Measurements from ENCODE around the gene ZEB2.

ZEB2 gene

DNA sequence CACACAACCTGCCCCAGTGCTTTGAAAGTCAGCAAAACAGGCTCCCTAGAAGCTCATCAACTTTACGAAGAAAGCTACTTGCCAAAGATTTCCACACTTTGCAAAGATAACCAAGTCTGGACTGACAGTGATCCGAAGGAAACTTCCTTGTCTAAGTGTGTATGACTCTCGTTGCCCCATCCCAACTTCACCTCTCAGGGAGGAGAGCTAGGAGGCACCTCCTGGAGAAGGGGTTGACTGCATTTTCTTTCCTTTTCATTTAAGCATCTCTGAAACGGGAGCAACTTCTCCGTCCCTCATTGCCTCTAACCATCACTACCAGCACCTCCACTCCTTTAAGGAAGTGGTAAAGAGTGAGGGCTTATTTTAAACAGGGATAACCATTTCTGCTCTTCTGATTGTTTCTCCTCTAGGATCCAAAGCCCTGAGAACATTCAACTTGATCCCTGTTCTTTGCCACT is 7.0 kb downstream of the ZEB2 start:
- DNase-seq (ENCODE audit: low read depth) = no peak

DNA sequence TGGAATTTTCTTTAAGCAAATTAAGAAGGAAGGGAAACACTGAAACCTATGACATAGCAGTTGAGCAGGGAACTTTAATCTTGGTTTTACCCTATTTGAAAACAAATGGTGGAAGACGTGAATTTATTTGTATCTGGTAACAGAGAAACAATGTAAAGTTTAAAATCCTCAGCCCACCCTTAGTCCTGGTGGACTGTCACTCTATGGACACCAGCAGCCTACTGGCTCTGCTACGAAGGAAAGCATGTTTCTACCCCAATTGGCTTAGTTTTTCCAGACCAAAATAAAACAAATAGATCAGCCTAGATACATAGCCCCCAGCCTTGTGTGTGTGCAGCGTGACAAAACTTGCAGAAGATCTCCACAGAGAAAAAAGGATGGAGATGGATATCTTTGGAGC is 7.4 kb downstream of the ZEB2 start:
- DNase-seq (ENCODE audit: low read depth) = no peak

DNA sequence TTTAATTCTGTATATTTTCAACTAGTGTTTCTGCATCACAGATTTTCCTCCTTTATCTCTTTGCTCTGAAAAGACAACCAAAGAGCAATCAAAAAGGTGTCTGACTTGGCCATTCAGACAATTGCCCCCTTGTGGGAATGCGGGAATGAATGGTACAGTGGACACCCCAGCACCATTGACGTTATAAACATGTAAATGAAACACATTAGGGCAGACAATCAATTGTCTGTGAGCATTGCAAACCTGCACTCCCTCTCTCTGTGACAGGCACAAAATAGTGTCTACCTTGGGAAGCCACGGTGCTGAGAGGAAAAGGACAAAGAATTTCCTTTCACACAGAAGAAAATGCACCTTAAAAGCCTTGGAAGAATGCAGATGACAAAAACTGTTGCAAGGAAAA is 8.0 kb downstream of the ZEB2 start:
- no peak for DNase-seq (ENCODE audit: low read depth)

DNA sequence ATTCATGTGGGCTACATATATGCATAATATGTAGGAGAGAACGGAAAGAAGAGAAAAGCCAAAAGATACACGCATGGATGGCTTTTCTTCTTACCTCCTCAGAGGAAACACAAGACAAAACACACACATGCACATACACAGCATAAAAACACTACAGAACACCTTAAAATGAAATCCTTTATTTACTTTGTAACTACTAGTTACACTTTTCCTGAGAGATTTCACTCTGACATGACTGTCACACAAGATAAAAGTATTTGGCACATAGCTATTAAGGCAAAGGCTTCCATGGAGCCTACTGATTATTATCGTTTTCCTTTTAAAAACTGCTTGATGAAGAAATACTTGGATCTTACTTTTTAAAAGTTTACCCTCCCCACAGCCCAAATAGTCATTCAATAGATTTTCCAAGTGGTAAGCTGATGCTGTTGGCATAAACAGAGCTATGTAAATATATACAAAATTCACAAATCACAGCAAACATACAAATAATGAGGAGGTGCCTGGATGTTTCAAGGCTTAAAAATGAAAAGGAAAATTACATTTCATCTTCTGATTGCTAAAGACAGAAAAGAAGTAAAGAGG is 8.6 kb downstream of the ZEB2 start:
- DNase-seq (ENCODE audit: low read depth) = no peak

DNA sequence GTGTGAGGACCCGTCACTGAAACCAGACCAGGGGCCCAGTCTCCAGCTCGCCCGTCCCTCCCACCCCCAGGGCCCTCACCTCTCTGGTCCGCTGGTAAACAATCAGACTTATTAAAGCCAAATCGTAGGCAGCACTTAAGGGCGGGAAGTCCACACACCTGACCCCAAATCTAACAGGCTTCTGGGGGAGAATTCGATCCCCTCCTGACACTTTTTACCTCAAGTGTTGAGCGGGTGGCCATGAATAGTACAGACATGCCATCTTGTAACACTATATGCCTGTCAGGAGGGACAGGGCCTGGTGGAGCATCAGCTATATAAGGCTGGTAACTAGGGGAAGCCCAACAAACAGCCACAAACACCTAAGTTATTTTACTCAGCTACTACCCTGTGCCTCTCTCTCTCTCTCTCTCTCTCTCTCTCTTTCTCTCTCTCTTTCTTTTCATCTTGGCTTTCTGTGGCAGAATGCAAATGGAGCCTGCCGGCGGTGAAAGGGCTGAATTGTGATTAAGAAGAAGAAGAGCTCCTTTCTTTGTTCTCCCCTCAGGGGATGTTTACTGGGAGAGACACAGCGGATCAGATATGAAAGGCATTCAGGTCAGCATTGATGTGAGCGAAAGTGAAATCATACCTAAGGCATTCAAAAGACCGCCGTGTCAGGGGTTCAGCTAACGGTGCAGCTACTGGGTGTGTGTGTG is 9.5 kb downstream of the ZEB2 start:
- DNase-seq (ENCODE audit: low read depth) = no peak

DNA sequence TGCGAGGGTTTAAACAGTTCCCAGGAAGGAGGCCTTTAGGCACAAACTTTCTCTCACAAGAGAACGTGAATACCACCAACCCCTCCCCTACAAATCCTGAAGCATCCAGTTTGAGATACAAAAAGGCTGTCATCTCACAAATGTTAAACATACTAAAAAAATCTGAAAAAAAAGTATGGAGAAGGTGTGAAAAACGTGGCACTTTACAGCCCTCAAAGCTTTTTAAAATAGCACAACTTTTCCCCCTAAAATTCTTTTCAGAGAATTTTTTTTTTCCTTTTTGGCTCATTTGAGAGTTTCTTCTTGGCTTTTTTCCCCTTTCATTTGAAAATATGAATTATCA is 10.1 kb downstream of the ZEB2 start:
- no peak for DNase-seq (ENCODE audit: low read depth)

DNA sequence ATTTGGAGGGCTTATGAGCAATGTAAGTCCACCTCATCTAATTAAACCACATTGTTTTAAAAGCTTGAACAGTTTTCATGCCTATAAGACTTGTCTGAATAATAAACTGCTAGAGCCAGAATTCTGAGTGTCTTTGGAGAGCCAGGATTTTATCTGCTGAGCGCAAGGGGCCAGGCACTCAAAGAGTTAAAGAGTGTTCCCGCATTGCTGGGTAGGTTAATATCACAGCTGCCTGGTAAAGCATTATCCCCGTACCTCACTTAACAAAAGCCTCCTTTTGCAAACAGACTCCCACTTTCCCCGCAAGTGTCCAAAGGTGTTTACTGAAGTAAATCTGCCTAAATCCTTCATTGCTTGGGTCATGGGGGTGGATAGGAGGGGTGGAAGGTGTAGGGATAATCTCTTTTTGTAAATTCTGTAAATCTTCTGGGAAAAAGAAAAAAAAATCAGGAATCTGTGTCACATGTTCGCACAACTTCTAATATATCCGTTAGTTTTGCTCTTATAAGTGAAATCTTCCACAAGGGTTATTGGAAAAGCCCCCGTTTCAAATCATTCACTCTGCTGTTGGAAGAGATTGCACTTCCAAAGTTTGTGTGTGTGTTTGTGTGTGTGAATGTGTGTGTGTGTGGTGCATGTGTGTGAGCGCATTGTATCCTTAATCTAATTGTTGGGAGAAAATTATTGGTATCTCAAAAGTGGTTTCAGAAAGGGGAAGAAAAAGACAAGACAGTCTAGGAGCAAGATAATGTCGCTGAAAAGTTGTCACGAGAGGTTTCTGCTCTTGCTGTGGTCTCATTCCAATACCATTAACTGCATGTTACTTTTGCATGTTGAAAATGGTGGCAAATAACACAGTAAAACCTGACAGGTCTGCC is 10.7 kb downstream of the ZEB2 start:
- no peak for DNase-seq (ENCODE audit: low read depth)

DNA sequence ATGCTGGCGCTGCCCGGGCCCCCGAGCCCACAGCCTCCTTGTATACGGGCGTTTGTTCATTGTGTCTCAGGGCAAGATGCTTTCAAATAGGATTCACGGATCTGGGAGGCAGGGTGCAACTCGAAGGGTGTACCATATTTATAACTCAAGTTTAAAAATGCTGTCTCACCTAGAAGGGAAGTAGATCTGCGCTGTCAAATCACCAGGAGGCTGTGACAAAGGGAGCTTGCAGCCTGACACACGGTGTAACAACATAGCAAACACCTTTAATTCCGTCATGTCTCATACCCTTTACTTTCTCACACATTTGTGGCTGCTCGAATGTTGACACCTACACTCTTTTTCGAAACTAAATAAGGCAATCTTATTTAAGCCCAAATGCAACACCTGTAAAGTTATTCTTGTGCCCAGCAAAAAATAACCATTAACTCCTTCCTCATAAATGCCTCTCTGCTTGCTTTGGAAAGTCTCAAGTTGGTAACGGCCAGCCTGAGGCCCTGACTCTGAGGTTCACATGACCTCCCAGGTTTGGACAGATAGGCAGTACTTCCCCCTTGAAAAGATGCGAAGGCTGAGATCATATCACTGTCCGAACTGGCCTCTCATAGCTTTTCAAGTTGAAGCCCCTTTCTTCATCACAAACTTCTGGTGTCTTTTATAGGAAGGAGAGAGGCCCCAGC is 11.6 kb downstream of the ZEB2 start:
- no peak for DNase-seq (ENCODE audit: low read depth)

DNA sequence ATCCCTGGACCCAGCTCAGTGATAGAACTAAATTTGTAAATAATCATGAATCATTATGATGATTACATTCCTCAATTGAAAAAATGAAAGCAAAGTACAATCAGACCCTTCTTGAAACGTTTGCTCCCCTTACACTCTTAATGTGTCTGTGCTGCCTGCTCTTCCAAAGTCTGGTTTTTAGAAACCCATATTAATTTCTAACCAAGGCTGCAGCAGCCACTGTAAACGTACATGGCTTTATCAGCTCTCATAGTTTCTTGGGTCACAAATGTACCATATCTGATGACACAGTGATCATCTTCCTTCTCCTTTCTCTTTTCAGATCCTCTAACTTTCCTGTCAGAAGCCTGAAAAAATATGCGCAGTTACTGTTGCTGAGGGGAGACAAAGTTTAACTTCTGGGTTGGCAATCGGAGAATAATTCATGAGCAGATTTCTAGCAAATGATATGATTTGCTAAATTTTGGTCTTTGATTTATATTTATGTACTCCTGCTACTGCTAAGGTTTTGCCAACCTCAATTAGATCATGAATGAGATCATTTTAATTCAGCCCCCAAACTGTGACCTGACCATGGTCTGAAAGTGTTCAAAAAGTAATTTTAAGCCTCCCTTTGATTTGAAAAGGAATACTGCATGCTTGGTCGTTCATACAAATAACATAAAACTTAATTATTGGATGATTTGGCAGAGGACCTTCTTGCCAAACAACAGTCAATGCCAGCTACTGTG is 12.3 kb downstream of the ZEB2 start:
- DNase-seq (ENCODE audit: low read depth) = no peak

DNA sequence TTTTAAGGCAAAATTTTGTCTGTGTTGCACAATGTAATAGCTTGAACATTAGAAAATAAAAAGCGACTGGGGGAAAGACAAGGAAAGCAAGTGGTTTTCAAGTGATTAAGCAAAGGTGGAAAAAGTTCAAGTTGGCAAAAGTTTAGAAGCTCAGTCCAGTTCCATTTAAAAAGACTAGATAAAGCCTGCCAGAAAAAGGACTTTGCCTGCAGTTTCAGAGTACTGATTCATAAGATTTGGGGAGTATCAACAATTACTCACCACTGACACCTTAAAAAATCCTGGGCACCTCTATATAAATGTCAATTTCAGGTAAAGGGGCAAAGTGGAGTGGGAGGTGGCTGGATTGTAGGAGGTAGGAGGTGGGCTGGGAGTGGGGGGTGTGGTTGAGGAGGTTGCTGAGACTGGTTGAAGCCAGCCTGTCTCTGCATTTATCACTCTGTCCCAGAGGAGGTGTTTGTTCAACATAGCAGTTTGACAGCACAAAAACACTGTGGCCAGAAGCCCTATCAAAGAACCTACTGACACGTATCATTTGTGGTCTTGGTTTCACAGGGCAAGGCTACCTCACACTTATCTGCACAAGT is 14.6 kb downstream of the ZEB2 start:
- no peak for DNase-seq (ENCODE audit: low read depth)

DNA sequence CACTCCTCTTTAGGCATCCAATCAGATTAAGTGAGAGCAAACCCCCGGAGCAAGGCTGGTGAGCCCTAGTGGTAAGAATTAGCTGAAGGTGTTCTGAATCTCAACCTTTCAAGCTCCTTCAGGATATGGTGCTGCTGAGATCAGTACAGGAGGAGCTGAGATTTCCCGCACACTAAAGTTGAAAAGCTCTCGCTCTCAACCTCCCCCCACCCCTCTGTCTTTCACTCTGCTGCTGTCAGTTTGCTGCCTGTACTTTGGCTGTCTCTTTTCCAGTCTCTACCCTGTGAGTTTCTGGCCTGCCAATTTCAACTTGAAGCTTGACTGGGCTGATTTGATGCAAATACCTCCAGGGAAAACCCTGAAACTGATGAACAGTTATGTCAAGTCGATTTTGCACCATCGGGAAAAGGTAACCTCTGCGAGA is 15.7 kb downstream of the ZEB2 start:
- no peak for DNase-seq (ENCODE audit: low read depth)

DNA sequence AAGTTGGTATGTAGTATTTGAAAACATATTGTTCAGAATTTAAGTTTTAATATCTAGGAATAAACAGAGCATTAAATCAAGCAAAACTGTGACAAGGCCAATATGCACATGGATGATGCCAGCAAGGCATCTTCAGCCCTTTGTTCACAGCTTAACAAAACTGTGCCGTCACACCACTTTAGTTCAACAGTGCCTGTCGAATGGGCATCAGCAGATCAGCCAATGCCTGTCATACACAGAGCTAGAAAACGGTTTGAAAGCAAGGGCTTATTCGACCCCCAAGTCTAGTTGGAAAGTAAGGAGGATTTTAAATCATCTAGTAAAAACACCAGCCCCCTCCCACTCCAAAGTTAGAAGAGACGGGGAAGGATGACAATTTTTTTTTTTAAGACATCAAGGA is 16.7 kb downstream of the ZEB2 start:
- DNase-seq (ENCODE audit: low read depth) = no peak

DNA sequence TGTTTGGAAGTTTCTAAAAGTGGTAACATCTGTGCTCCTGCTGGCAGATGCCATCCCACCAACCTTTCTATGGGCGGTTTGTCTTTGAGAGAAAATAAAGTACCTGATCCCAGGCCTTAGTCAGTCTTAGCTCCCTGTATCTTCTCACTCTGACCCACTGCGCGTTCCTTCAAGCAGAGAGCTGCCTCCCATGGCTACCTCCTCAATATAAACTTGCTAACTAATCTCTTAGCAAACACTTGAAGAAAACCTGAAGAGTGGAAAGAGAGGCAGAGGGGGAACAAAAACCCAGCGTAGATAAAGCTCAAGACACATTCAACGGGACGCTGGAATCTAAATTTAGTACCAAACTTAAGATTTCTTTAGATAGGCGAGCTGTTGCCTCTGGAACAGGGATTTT is 17.6 kb downstream of the ZEB2 start:
- DNase-seq (ENCODE audit: low read depth) = no peak

DNA sequence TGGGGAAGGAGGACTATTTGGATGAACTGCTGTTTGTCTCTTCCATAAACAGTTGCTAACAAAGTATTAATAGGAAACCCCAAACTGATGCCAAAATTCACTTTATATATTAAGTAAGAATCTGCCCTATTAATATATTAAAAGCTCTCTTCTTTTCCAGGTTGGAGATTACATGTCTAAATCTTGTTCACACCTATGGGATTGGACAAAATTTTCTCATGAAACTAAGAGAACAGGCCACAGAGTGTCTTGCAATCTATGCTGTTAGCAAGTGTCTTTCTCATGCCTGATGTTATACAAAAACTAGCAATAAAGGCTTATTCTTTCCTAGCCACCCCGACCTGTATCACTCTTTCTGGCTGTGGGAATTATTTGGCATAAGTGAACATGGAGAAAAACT is 18.3 kb downstream of the ZEB2 start:
- no peak for DNase-seq (ENCODE audit: low read depth)

DNA sequence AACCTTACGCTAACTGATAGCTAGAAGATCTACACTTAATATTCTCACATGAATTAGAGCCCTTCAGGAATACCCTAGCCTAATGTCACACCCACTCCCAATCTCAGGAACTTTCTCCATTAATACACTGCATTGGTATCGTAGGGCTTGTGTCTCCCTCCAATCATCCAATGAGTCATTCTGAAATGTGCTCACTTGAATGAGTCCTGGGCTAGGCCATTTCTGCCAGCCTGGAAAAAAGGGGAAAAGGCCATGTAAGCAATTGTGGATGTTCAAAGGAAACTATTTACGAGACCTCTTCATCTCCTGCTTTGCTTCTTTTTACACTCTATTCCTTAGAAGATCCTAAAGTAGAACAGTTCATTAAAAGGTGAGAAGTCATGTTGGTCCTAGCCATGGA is 18.8 kb downstream of the ZEB2 start:
- DNase-seq (ENCODE audit: low read depth) = no peak

DNA sequence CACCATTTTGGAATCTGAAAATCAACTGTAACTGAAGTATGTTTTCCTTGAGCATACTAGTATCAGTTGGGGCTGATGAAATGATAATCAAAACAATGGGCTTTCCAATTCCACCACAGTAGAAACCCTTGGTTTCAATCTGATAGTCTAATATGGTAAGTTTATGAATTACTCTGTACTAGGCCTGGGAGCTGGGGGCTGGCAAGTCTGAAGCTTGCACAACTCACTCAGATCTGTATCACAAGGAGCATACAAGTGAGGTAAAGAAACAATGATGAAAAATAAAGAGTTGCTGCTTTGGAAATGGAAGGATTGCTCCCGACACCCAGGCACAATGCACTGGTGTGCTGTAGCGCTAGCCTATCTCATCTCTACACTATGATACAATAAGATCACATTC is 19.4 kb downstream of the ZEB2 start:
- no peak for DNase-seq (ENCODE audit: low read depth)

DNA sequence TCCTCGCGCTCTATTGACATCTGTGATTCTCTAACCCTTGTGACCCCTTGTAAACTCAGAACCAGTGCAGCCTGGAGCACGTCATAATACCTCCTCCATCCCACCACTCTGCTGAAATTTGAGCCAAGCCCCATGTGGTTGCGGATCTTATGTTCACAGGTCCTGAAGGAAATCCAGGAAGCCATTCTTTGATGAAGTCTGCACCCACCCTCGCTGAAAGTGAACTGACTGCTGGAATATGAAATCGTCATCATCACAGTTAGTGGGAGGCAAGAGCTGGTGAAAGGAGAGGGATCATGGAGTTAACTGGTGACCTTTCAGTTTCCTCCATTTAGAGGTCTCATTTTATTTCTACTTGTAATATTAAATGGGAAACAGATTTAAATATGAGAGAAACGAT is 21.6 kb downstream of the ZEB2 start:
- no peak for DNase-seq (ENCODE audit: low read depth)

DNA sequence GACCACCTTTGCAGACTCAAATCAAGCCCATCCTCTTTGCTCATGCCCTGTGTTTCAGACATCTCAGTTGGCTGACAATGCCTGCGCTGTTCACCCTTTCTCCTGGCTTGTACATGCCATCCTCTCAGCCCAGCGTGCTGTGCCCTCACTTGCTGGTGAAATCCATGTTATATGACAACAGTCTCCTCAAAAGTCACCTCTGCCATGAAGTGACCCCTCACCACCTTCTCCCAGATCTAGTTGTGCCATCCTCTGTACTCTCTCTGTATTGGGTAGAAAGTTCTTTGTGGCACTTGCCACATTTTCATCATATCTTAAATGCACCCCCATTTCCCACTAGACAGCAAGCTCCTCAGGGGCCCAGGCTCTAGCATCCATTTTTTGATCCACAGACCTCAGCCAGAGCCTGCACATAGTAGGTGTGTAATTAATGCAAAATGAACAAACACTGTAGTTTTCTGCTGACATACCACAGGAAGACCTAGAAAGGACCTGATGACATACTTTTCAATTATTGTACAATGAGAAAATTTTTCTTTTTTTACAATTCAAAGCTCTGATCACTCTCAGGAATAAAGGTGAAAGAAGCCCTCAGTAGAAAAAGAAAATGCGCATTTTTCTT is 22.8 kb downstream of the ZEB2 start:
- no peak for DNase-seq (ENCODE audit: low read depth)

DNA sequence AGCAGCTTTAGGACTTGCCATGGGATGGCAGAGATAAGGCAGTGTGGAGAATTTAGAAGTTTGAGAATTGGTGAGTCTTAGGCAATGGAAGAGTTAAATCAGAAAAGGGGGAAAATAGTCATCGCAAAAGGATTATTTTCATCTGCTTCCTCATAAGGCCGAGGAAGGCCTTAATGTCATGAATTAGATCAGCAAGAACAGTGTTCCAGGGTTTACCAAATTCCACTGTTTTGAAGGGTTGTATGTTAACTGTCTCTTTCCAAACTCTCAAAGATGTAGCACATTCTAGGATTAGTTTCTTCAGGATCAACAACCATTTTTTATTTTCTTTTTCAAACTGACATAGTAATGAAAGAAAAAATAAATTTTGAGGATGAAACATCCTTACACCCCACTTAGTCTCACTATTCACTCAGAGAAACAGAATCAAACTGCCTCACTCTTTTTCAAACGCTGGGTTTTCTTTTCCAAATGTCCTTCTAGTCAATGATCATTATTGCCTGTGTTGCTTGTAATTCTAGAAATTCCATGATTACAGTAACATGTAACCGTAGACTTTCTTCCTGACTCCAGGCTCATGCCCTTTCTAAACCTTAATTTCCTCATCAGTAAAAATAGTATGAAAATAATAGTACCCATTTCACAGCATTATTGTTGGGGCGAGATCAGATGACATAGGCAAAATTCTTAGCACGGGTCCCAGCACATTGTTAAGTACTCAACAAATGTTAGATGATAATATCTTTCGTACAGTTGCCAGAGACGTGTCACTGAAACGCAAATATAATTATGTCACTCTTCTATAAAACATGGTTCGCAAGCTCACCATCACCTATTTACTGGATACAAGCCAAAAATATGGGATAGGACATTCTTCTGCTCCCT is 23.6 kb downstream of the ZEB2 start:
- no peak for DNase-seq (ENCODE audit: low read depth)
